Measurements from ENCODE around the gene TNS3. TPM values are rescaled to one million over a fixed set of nuclear protein-coding genes. Genes with fewer than 3 reads are reported as not detected.

TNS3 gene
- total RNA-seq, 1 donor from 2014 or later, result 120 TPM

- Mint-ChIP-seq H3K4me3 (ENCODE audit: low read depth) (no peak overlapping the region), H3K27ac (no peak overlapping the region), H3K9me3 (ENCODE audit: low read depth) (no peaks in the 10 kb centered on the region), H3K36me3 (ENCODE audit: insufficient read depth) (peaks cover 13% of the 10 kb centered on the region), H3K27me3 (no peaks in the 10 kb centered on the region), H3K4me1 (ENCODE audit: low read depth) (peaks cover 19% of the 10 kb centered on the region)
- no peak for TF ChIP-seq CTCF (IDR thresholded peaks at IDR 0.05; ENCODE audit: unreplicated experiment)
- DNase-seq (ENCODE audit: low spot score, unreplicated experiment), result no peak
Observed at GRCh38 chr7:47563521-47563920, 18.4 kb downstream of the TNS3 start.

GRCh38 chr7:47561715-47562446, 20.0 kb downstream of the TNS3 start:
- Mint-ChIP-seq H3K4me1 (ENCODE audit: low read depth) (peaks cover 23% of the 10 kb centered on the region), H3K27me3 (no peaks in the 10 kb centered on the region), H3K4me3 (ENCODE audit: low read depth) (no peak overlapping the region), H3K9me3 (ENCODE audit: low read depth) (no peaks in the 10 kb centered on the region), H3K27ac (no peak overlapping the region), H3K36me3 (ENCODE audit: insufficient read depth) (peaks cover 10% of the 10 kb centered on the region)
- no peak for TF ChIP-seq CTCF (IDR thresholded peaks at IDR 0.05; ENCODE audit: unreplicated experiment)
- DNase-seq (ENCODE audit: low spot score, unreplicated experiment), result no peak

GRCh38 chr7:47559306-47560220, 22.3 kb downstream of the TNS3 start:
- TF ChIP-seq CTCF (IDR thresholded peaks at IDR 0.05; ENCODE audit: unreplicated experiment), result no peak
- no peaks in the 10 kb centered on the region for H3K27me3 Mint-ChIP-seq
- peaks cover 19% of the 10 kb centered on the region for H3K4me1 Mint-ChIP-seq (ENCODE audit: low read depth)
- peak overlapping the region; percentile 34 for H3K27ac Mint-ChIP-seq
- DNase-seq (ENCODE audit: low spot score, unreplicated experiment), result no peak
- no peaks in the 10 kb centered on the region for H3K9me3 Mint-ChIP-seq (ENCODE audit: low read depth)
- no peak overlapping the region for H3K4me3 Mint-ChIP-seq (ENCODE audit: low read depth)
- peaks cover 12% of the 10 kb centered on the region for H3K36me3 Mint-ChIP-seq (ENCODE audit: insufficient read depth)

- no peak for DNase-seq (ENCODE audit: low spot score, unreplicated experiment)
- no peak for TF ChIP-seq CTCF (IDR thresholded peaks at IDR 0.05; ENCODE audit: unreplicated experiment)
- peaks cover 17% of the 10 kb centered on the region for H3K4me1 Mint-ChIP-seq (ENCODE audit: low read depth)
- peaks cover 2% of the 10 kb centered on the region for H3K9me3 Mint-ChIP-seq (ENCODE audit: low read depth)
- peaks cover 13% of the 10 kb centered on the region for H3K36me3 Mint-ChIP-seq (ENCODE audit: insufficient read depth)
- H3K27ac Mint-ChIP-seq, result peak overlapping the region; percentile 59
- no peak overlapping the region for H3K4me3 Mint-ChIP-seq (ENCODE audit: low read depth)
- H3K27me3 Mint-ChIP-seq, result no peaks in the 10 kb centered on the region
Observed at GRCh38 chr7:47557694-47558670, 23.9 kb downstream of the TNS3 start.

All from progenitor cell of endocrine pancreas (in vitro differentiated cells).